ENCODE measurements around the gene WFDC10B. TPM values are rescaled to one million over a fixed set of nuclear protein-coding genes. Genes with fewer than 3 reads are reported as not detected.
"Not testable (repeated sequence)": the region's sequence is repeated elsewhere in the genome, so short reads cannot be mapped to it uniquely, and the experiment has no call there.

WFDC10B gene
- total RNA-seq, 4 donors from 2014 or later, result 1.9 TPM; not detected in 3

GRCh38 chr20:45701104-45701503 is 3.7 kb downstream of the WFDC10B start:
- in situ Hi-C loops (cut with MboI; ENCODE audit: low pct_ligation_motif_present in 1 of 4, low pct_unique_long_range_greater_than_20kb in 1 of 4, low sequenced_read_pairs in 3 of 4), result no loop called here

DNA sequence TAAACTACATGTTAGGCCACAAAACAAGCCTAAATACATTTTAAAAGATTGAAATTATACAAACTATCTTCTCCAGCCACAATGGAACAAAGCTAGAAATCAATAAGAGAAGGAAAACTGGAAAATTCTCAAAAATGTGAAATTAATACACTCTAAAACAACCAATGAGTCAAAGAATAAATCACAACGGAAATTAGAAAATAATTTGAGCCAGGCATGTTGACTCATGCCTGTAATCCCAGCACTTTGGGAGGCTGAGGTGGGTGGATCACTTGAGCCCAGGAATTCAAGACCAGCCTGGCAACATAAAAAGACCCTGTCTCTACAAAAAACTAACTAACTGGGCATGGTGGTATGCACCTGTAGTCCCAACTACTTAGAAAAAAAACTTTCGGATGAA is 9.3 kb downstream of the WFDC10B start:
- 76 to 87% methylated on average over 2 of the region's 2 CpGs for WGBS, 2 donors (ENCODE audit: low coverage in 1 of 2)
- TF ChIP-seq POLR2A (IDR thresholded peaks at IDR 0.05) (no peak), POLR2AphosphoS5 (IDR thresholded peaks at IDR 0.05) (no peak), EP300 (IDR thresholded peaks at IDR 0.05; ENCODE audit: low read depth) (no peak)
- TF ChIP-seq, protein P1, sequence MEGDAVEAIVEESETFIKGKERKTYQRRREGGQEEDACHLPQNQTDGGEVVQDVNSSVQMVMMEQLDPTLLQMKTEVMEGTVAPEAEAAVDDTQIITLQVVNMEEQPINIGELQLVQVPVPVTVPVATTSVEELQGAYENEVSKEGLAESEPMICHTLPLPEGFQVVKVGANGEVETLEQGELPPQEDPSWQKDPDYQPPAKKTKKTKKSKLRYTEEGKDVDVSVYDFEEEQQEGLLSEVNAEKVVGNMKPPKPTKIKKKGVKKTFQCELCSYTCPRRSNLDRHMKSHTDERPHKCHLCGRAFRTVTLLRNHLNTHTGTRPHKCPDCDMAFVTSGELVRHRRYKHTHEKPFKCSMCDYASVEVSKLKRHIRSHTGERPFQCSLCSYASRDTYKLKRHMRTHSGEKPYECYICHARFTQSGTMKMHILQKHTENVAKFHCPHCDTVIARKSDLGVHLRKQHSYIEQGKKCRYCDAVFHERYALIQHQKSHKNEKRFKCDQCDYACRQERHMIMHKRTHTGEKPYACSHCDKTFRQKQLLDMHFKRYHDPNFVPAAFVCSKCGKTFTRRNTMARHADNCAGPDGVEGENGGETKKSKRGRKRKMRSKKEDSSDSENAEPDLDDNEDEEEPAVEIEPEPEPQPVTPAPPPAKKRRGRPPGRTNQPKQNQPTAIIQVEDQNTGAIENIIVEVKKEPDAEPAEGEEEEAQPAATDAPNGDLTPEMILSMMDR (IDR thresholded peaks at IDR 0.05), result no peak
- Histone ChIP-seq H3K36me3 (no peaks in the 10 kb centered on the region), H3K4me3 (no peak overlapping the region), H3K4me1 (no peaks in the 10 kb centered on the region), H3K27ac (no peak overlapping the region), H3K27me3 (no peaks in the 10 kb centered on the region), H3K9me3 (no peaks in the 10 kb centered on the region)
- in situ Hi-C loops (cut with MboI; ENCODE audit: low pct_ligation_motif_present in 1 of 4, low pct_unique_long_range_greater_than_20kb in 1 of 4, low sequenced_read_pairs in 3 of 4) (no loop called here), intact Hi-C loops (cut with DNase I; ENCODE audit: low total_unique reads) (no loop called here)
- DNase-seq, result no peak

More at GRCh38 chr20:45701104-45701503, 3.7 kb downstream of the WFDC10B start:
- WGBS, 2 donors (ENCODE audit: low coverage in 1 of 2), result 50 to 66% methylated on average over 4 of the region's 4 CpGs
- TF ChIP-seq EP300 (IDR thresholded peaks at IDR 0.05; ENCODE audit: low read depth) (no peak), POLR2AphosphoS5 (IDR thresholded peaks at IDR 0.05) (no peak), POLR2A (IDR thresholded peaks at IDR 0.05) (no peak)
- TF ChIP-seq, protein P1 (IDR thresholded peaks at IDR 0.05), result no peak
- H3K27me3 ChIP-seq, result no peaks in the 10 kb centered on the region
- DNase-seq, result no peak
- H3K36me3 ChIP-seq, result no peaks in the 10 kb centered on the region
- no peak overlapping the region for H3K4me3 ChIP-seq
- intact Hi-C loops (cut with DNase I; ENCODE audit: low total_unique reads), result no loop called here
- H3K27ac ChIP-seq, result no peak overlapping the region
- H3K4me1 ChIP-seq, result no peaks in the 10 kb centered on the region
- no peaks in the 10 kb centered on the region for H3K9me3 ChIP-seq

DNA sequence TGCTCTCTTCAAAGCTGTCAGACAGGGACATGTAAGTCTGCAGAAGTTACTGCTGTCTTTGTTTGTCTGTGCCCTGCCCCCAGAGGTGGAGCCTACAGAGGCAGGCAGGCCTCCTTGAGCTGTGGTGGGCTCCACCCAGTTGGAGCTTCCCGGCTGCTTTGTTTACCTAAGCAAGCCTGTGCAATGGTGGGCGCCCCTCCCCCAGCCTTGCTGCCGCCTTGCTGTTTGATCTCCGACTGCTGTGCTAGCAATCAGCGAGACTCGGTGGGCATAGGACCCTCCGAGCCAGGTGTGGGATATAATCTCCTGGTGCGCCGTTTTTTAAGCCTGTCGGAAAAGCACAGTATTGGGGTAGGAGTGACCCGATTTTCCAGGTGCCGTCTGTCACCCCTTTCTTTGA is 11.5 kb downstream of the WFDC10B start:
- DNase-seq; intact Hi-C loops (cut with DNase I; ENCODE audit: low total_unique reads); H3K4me3 ChIP-seq; in situ Hi-C loops (cut with MboI; ENCODE audit: low pct_ligation_motif_present in 1 of 4, low pct_unique_long_range_greater_than_20kb in 1 of 4, low sequenced_read_pairs in 3 of 4); H3K9me3 ChIP-seq; H3K36me3 ChIP-seq; H3K4me1 ChIP-seq; H3K27ac ChIP-seq; H3K27me3 ChIP-seq: not testable (repeated sequence)
- 84% methylated on average over 11 of the region's 12 CpGs; no CpG with 5 or more reads in 1 of the 2 donors for WGBS, 2 donors (ENCODE audit: low coverage in 1 of 2)

DNA sequence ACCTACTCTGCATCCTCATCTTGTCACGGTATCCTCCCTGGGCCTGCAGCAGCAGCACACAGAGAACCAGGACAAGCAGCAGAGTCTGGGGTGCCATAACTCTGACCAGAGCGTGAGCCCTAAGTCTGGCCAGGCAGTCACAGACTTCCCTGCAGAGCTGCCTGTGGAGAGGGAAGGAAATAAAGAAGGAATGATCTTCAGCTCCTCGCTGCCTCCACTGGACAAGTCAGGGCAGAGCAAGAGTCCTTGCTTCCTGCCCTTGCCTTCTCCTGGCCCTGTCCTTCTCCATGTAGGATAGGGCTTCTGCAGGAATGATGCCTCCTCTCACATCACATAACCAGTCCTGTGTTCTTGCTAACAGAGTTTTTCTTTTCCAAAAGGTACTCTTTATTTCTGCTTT is 18.9 kb downstream of the WFDC10B start:
- WGBS, 2 donors (ENCODE audit: low coverage in 1 of 2), result 57% methylated on average over 3 of the region's 3 CpGs; no CpG with 5 or more reads in 1 of the 2 donors
- Histone ChIP-seq H3K4me1 (no peaks in the 10 kb centered on the region), H3K9me3 (no peaks in the 10 kb centered on the region), H3K36me3 (no peaks in the 10 kb centered on the region), H3K4me3 (no peak overlapping the region), H3K27me3 (peaks cover 6% of the 10 kb centered on the region), H3K27ac (no peak overlapping the region)
- intact Hi-C loops (cut with DNase I; ENCODE audit: low total_unique reads) (no loop called here), in situ Hi-C loops (cut with MboI; ENCODE audit: low pct_ligation_motif_present in 1 of 4, low pct_unique_long_range_greater_than_20kb in 1 of 4, low sequenced_read_pairs in 3 of 4) (no loop called here)
- DNase-seq, result no peak
- TF ChIP-seq, protein P1 (IDR thresholded peaks at IDR 0.05), result no peak
- no peak for TF ChIP-seq POLR2A (IDR thresholded peaks at IDR 0.05)
- TF ChIP-seq EP300 (IDR thresholded peaks at IDR 0.05; ENCODE audit: low read depth), result no peak
- TF ChIP-seq POLR2AphosphoS5 (IDR thresholded peaks at IDR 0.05), result no peak

DNA sequence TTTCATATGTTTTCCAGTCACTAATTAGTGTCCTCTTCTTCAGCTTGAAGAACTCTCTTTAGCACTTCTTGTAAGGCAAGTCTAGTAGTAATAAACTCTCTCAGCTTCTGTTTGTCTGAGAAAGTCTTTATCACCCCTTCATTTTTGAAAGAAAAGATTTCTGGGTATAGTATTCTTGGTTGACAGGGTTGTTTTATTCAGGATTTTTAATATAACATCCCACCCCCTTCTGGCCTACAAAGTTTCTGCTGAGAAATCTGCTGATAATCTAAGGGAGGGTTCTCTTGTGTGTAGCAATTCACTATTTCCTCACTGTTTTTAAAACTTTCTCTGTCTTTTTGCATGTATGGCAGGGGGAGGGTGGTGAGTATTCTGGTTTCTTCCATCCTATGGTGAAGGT is 25.2 kb downstream of the WFDC10B start:
- Histone ChIP-seq H3K27me3 (peaks cover 6% of the 10 kb centered on the region), H3K4me3 (no peak overlapping the region), H3K9me3 (peaks cover 17 to 23% of the 10 kb centered on the region in 2 donors), H3K36me3 (no peaks in the 10 kb centered on the region), H3K4me1 (no peaks in the 10 kb centered on the region), H3K27ac (no peak overlapping the region)
- no peak for DNase-seq
- in situ Hi-C loops (cut with MboI; ENCODE audit: low pct_ligation_motif_present in 1 of 4, low pct_unique_long_range_greater_than_20kb in 1 of 4, low sequenced_read_pairs in 3 of 4) (no loop called here), intact Hi-C loops (cut with DNase I; ENCODE audit: low total_unique reads) (no loop called here)
- TF ChIP-seq POLR2AphosphoS5 (IDR thresholded peaks at IDR 0.05) (no peak), EP300 (IDR thresholded peaks at IDR 0.05; ENCODE audit: low read depth) (no peak), POLR2A (IDR thresholded peaks at IDR 0.05) (no peak)
- TF ChIP-seq, protein P1 (IDR thresholded peaks at IDR 0.05), result no peak
